HG03066 (cell line): ENCODE results near the gene DNASE1.
"Not testable (repeated sequence)": the region's sequence is repeated elsewhere in the genome, so short reads cannot be mapped to it uniquely, and the experiment has no call there.

Experiments
- ATAC-seq: cut with Tn5 transposase; IDR thresholded peaks from one replicate; pipeline ENCODE4 v1.9.1; 2021; ENCODE audit warnings: low read depth; ENCODE audit not compliant: unreplicated experiment

The DNASE1 gene

GRCh38 chr16:3654249-3654991 is at the start of gene DNASE1:
TSS of gene DNASE1 (plus strand) at chr16:3654691. CDS start at chr16:3655374, 683 bp downstream.
- ATAC-seq = no peak

- ATAC-seq = no peak
Measured at GRCh38 chr16:3606441-3606840, 48.0 kb upstream of the DNASE1 start.

GRCh38 chr16:3607161-3607560 is 47.3 kb upstream of the DNASE1 start:
- ATAC-seq = no peak

GRCh38 chr16:3607634-3608033 is 46.9 kb upstream of the DNASE1 start:
- ATAC-seq = no peak

GRCh38 chr16:3608069-3608468 is 46.4 kb upstream of the DNASE1 start:
- ATAC-seq = no peak

GRCh38 chr16:3608976-3609375 is 45.5 kb upstream of the DNASE1 start:
- ATAC-seq = not testable (repeated sequence)

GRCh38 chr16:3609895-3610697 is 44.4 kb upstream of the DNASE1 start:
- no peak for ATAC-seq

- ATAC-seq = peak; percentile 12
Measured at GRCh38 chr16:3610698-3611145, 43.8 kb upstream of the DNASE1 start.

GRCh38 chr16:3611146-3611975 is 43.1 kb upstream of the DNASE1 start, which contains the start of gene SLX4:
TSS of gene SLX4 (minus strand) at chr16:3611606. CDS start at chr16:3608964, 2,642 bp downstream.
- ATAC-seq = peak; percentile 73

GRCh38 chr16:3612510-3613466 is 41.7 kb upstream of the DNASE1 start:
- no peak for ATAC-seq

DNA sequence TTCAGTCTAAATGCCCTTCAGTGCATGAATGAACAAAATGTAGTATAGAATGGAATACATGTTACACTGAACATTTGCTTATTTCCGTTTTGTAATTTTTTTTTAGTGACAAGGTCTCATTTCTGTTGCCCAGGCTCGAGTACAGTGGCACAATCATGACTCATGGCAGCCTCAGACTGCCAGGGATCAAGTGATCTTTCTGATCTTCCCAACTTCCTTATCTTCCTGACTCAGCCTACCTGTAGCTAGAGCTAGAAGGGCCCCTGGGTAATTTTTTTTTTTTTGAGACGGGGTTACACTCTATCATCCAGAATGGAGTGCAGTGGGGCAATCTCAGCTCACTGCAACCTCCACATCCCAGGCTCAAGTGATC is 35.7 kb upstream of the DNASE1 start:
- ATAC-seq = no peak

- no peak for ATAC-seq
Measured at GRCh38 chr16:3623642-3624041, 30.8 kb upstream of the DNASE1 start.

DNA sequence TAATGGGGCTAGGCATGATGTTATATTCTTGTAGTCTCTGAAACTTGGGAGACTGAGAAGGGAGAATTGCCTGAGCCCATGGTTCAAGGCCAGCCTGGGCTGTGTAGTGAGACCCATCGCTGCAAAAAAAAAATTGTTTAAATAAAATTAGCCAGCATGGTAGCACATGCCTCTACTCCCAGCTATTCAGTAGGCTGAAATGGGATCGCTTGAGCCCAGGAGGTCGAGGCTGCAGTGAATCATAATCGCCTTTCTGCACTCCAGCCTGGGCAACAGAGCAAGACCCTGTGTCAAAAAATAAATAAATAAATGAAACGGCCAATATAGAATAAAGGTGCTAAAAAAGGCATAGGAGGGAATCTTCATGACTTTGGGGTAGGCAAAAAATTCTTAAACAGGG is 29.2 kb upstream of the DNASE1 start:
- no peak for ATAC-seq

DNA sequence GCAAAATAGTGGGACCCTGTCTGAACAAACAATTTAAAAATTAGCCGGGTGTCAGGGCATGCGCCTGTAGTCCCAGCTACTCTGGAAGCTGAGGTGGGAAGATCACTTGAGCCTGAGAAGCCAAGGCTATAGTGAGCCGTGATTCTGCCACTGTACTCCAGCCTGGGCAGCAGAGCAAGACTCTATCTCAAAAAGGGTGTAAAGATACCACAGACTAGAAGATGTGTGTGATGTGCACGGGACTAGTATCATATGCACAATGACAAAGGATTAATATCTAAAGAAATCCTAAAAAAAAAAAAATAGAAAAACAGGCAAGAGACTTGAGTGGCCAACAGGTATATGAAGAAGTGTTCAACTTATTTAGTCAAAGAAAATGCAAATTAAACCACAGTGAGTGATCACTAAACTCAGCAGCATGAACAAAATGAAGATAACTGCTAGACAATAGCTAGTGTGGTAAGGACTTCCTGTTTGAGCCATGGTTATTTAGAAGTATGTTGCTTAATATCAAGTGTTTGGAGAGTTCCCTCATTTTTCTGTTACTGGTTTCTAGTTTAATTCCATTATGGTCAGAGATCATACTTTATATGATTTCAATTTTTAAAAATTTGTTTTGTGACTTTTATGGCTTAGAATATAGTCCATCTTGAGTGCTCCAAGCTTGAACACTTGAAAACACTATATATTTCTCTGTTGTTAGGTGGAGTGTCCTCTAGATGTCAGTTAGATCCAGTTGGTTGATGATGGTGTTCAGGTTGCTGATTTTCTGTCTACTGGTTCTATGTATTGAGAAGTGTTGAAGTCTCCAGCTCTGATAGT is 28.4 kb upstream of the DNASE1 start:
- no peak for ATAC-seq

DNA sequence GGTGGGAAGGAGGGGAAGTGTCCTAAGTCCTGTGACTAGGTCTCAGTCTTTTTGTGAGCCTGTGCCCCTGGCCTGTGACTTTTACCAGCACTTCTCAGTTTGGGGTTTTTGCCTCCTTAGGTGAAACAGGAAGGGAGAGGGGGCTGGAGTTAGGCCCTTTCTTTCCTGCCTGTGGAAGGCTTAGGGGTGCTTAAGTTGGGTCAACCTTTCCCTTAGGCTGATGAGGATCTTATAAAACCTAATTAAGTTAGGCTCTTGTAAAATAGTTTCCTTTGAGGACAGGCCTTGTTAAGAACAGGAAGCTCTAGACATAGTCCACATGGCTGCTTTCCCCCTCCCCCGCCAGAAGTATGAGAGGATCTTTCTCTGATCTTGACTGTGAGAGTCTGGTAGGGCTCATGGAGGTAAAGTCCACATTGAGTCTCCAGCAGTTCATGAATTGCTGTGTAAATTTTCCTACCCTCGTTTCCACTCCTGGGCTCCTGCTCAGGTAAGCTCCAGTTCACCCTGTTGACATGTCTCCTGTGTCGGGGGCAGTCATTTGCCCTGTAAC is 17.0 kb upstream of the DNASE1 start:
- no peak for ATAC-seq

GRCh38 chr16:3638916-3639644 is 15.4 kb upstream of the DNASE1 start:
- ATAC-seq = no peak

DNA sequence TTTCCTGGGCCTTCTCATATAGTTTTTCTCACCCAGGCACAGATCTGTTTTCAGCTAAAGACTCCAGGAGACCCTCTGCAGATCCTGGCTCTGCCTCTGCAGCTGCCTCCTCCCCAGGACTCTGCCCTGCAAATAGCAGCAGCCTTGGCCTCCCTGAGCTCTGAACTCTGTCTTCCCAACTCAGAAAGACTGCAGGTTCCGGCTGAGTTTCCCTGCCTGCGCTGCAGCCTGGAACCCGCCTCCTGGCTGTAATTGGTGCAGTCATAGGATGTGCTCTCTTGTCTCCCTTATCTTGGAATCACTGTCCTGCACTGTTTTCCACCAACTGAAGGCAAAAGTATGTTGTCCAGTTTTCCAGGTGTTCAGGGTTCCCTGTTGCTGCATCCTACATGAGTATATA is 14.3 kb upstream of the DNASE1 start:
- no peak for ATAC-seq
